ENCODE results near the gene SLC4A5. TPM values are rescaled to one million over a fixed set of nuclear protein-coding genes. Genes with fewer than 3 reads are reported as not detected.
"Not testable (repeated sequence)": the region's sequence is repeated elsewhere in the genome, so short reads cannot be mapped to it uniquely, and the experiment has no call there.

The SLC4A5 gene
- total RNA-seq, 1 donor from 2014 or later: 4.2 TPM

GRCh38 chr2:74238879-74239278 lies 104.3 kb downstream of the SLC4A5 start:
- no peaks in the 10 kb centered on the region for H3K27me3 ChIP-seq (ENCODE audit: low read depth)
- DNase-seq (no peak), ATAC-seq (no peak)
- H3K4me1 ChIP-seq: no peaks in the 10 kb centered on the region
- no peak for TF ChIP-seq CTCF (IDR thresholded peaks at IDR 0.05)
- intact Hi-C loops (cut with DNase I): no loop called here
- no peaks in the 10 kb centered on the region for H3K36me3 ChIP-seq
- no peak overlapping the region for H3K27ac ChIP-seq
- H3K4me3 ChIP-seq: no peak overlapping the region
- no peaks in the 10 kb centered on the region for H3K9me3 ChIP-seq

GRCh38 chr2:74235041-74235440 lies 108.2 kb downstream of the SLC4A5 start:
- intact Hi-C loops (cut with DNase I): no loop called here
- H3K4me1 ChIP-seq: no peaks in the 10 kb centered on the region
- H3K9me3 ChIP-seq: no peaks in the 10 kb centered on the region
- H3K4me3 ChIP-seq: no peak overlapping the region
- H3K27me3 ChIP-seq (ENCODE audit: low read depth): no peaks in the 10 kb centered on the region
- DNase-seq (no peak), ATAC-seq (no peak)
- no peaks in the 10 kb centered on the region for H3K36me3 ChIP-seq
- TF ChIP-seq CTCF (IDR thresholded peaks at IDR 0.05): no peak
- H3K27ac ChIP-seq: no peak overlapping the region

GRCh38 chr2:74233648-74234047 lies 109.6 kb downstream of the SLC4A5 start:
- Histone ChIP-seq H3K4me3 (no peak overlapping the region), H3K36me3 (no peaks in the 10 kb centered on the region), H3K27ac (no peak overlapping the region), H3K4me1 (no peaks in the 10 kb centered on the region), H3K9me3 (no peaks in the 10 kb centered on the region), H3K27me3 (ENCODE audit: low read depth) (no peaks in the 10 kb centered on the region)
- ATAC-seq (no peak), DNase-seq (no peak)
- intact Hi-C loops (cut with DNase I): no loop called here
- no peak for TF ChIP-seq CTCF (IDR thresholded peaks at IDR 0.05)

GRCh38 chr2:74232426-74232825 lies 110.8 kb downstream of the SLC4A5 start:
- no peaks in the 10 kb centered on the region for H3K36me3 ChIP-seq
- no peaks in the 10 kb centered on the region for H3K4me1 ChIP-seq
- DNase-seq (no peak), ATAC-seq (peak in 1 of 2 donors; percentile 10)
- no peaks in the 10 kb centered on the region for H3K27me3 ChIP-seq (ENCODE audit: low read depth)
- H3K4me3 ChIP-seq: no peak overlapping the region
- TF ChIP-seq CTCF (IDR thresholded peaks at IDR 0.05): no peak
- no peaks in the 10 kb centered on the region for H3K9me3 ChIP-seq
- intact Hi-C loops (cut with DNase I): no loop called here
- H3K27ac ChIP-seq: no peak overlapping the region

- H3K4me3 ChIP-seq; H3K4me1 ChIP-seq; DNase-seq; H3K27ac ChIP-seq; H3K9me3 ChIP-seq; ATAC-seq; H3K27me3 ChIP-seq (ENCODE audit: low read depth); intact Hi-C loops (cut with DNase I); H3K36me3 ChIP-seq: not testable (repeated sequence)
Observed at GRCh38 chr2:74229865-74230264, 113.4 kb downstream of the SLC4A5 start.

- Histone ChIP-seq H3K4me1 (no peaks in the 10 kb centered on the region), H3K27ac (no peak overlapping the region), H3K27me3 (ENCODE audit: low read depth) (no peaks in the 10 kb centered on the region), H3K4me3 (no peak overlapping the region), H3K9me3 (no peaks in the 10 kb centered on the region), H3K36me3 (no peaks in the 10 kb centered on the region)
- DNase-seq (no peak), ATAC-seq (no peak)
- no peak for TF ChIP-seq CTCF (IDR thresholded peaks at IDR 0.05)
- intact Hi-C loops (cut with DNase I): no loop called here
Observed at GRCh38 chr2:74228772-74229171, 114.4 kb downstream of the SLC4A5 start.
